ENCODE data around the gene MEF2A.
A peak's percentile ranks its signal among the peaks of the same experiment; 100 is the strongest.

MEF2A gene

DNA sequence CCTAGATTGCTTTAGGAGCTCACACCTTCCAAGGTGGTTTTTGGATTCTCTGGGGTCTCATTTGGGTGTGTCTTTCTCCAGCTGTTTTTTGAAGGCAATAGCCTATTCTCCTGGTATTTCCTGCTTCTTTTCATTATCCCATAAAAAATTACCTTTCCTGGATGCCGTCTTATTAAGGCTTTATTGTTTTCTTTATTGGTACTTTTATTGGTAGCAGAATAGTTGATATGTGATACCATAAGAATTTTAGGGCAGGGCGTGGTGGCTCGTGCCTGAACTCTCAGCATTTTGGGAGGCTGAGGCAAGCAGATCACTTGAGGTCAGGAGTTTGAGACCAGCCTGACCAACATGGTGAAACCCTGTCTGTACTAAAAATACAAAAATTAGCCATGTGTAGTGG, 18.3 kb upstream of the MEF2A start:
- Histone ChIP-seq H3K9ac (ENCODE audit: low read length) (no peak overlapping the region), H3K27me3 (ENCODE audit: control insufficient read depth, insufficient read depth, low read length) (no peaks in the 10 kb centered on the region), H3K4me1 (ENCODE audit: control insufficient read depth, insufficient read depth, low read length) (no peaks in the 10 kb centered on the region), H3K36me3 (ENCODE audit: control insufficient read depth, insufficient read depth, low read length) (no peaks in the 10 kb centered on the region), H3K4me3 (ENCODE audit: low read length) (no peak overlapping the region), H3K9me3 (ENCODE audit: control insufficient read depth, low read length) (no peaks in the 10 kb centered on the region)

DNA sequence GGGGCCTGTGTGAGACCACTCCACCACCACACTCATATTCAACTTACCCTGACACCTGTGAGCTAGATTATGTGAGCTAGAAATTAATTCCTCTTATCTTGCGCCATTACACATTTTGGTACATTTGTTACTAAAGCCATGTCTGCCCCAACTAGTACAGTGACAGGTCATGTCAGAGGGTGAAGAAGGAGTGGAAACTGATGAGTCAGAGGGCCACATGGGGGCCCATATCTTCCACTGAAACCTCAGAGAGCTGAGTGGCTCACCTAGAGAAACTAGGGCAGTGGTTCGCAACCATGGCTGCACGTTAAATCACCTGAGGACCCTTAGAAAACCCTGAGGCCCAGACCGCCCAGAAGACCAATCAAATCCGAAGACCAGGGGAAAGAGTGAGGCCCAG, 15.7 kb upstream of the MEF2A start:
- Histone ChIP-seq H3K36me3 (ENCODE audit: control insufficient read depth, insufficient read depth, low read length) (no peaks in the 10 kb centered on the region), H3K9ac (ENCODE audit: low read length) (no peak overlapping the region), H3K27me3 (ENCODE audit: control insufficient read depth, insufficient read depth, low read length) (no peaks in the 10 kb centered on the region), H3K9me3 (ENCODE audit: control insufficient read depth, low read length) (no peaks in the 10 kb centered on the region), H3K4me1 (ENCODE audit: control insufficient read depth, insufficient read depth, low read length) (no peaks in the 10 kb centered on the region), H3K4me3 (ENCODE audit: low read length) (no peak overlapping the region)

DNA sequence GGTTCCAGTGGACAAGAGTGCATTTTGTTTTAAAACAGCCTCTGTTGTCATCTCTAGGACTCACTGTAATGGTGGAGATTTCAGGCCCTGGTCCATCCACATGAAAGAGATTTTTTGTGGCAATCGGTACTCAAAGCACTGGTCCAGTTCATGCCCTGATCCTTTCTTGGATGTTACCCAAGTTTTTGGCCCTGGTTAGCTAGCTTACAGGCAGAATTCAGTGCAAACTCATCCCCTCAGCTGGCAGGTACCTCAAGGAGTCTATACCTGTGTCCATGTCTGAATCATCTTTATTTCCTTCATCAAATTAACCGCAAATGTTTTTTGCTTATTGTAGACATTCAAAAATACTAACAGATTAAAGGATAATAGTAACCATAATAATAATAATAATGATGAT, 13.7 kb upstream of the MEF2A start:
- Histone ChIP-seq H3K9me3 (ENCODE audit: control insufficient read depth, low read length) (no peaks in the 10 kb centered on the region), H3K4me1 (ENCODE audit: control insufficient read depth, insufficient read depth, low read length) (no peaks in the 10 kb centered on the region), H3K36me3 (ENCODE audit: control insufficient read depth, insufficient read depth, low read length) (no peaks in the 10 kb centered on the region), H3K27me3 (ENCODE audit: control insufficient read depth, insufficient read depth, low read length) (no peaks in the 10 kb centered on the region), H3K9ac (ENCODE audit: low read length) (no peak overlapping the region), H3K4me3 (ENCODE audit: low read length) (no peak overlapping the region)

DNA sequence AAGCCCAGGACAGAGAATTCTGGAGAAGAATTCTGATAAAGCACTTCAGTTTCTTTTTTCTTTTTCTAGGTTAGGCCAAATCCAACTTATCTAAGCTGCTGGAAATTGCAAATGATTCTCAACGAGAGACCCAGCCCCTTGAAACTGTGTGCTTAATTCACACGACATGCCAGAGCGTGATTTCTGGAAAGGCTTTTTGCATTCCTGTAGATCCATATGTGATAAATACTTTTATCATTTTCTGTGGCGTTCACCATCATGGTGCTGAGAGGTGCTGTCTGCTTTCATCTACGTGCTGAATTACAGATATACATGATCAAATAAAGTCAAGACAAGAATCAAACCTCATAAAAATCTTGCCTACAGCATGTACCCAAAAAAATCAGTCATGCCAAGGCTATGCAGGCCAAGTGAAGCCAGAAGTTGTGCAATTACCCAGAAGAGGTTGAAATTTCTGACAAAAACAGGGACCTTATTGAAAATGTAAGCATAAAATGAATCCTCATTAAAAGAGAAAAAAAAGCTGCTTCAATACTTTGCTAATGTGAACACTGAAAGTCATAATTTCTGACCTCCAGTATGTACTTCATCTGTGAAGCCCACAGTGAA, 10.8 kb upstream of the MEF2A start:
- Histone ChIP-seq H3K9me3 (ENCODE audit: control insufficient read depth, low read length) (no peaks in the 10 kb centered on the region), H3K4me3 (ENCODE audit: low read length) (no peak overlapping the region), H3K27me3 (ENCODE audit: control insufficient read depth, insufficient read depth, low read length) (no peaks in the 10 kb centered on the region), H3K4me1 (ENCODE audit: control insufficient read depth, insufficient read depth, low read length) (no peaks in the 10 kb centered on the region), H3K9ac (ENCODE audit: low read length) (no peak overlapping the region), H3K36me3 (ENCODE audit: control insufficient read depth, insufficient read depth, low read length) (no peaks in the 10 kb centered on the region)

DNA sequence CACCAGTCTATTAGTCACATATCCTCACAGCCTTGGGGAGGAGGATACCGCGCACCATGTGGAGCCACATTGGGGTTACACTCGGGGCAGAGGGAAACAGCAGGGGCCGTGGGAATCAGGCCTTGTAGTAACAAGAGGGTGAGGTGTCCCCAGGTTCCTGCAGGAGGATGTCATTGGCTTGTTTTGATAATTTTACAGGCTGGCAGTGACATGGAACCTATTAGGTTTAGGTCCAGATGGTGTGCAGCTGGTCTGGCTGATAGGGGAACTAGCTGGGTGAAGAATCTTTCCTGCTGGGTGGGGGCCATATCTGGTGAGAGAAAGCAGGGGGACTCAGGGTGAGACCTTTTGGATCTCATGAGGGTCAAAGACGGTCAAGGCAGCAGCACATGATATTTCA, 9.8 kb upstream of the MEF2A start:
- Histone ChIP-seq H3K4me3 (ENCODE audit: low read length) (no peak overlapping the region), H3K36me3 (ENCODE audit: control insufficient read depth, insufficient read depth, low read length) (no peaks in the 10 kb centered on the region), H3K9ac (ENCODE audit: low read length) (no peak overlapping the region), H3K4me1 (ENCODE audit: control insufficient read depth, insufficient read depth, low read length) (no peaks in the 10 kb centered on the region), H3K27me3 (ENCODE audit: control insufficient read depth, insufficient read depth, low read length) (no peaks in the 10 kb centered on the region), H3K9me3 (ENCODE audit: control insufficient read depth, low read length) (no peaks in the 10 kb centered on the region)

DNA sequence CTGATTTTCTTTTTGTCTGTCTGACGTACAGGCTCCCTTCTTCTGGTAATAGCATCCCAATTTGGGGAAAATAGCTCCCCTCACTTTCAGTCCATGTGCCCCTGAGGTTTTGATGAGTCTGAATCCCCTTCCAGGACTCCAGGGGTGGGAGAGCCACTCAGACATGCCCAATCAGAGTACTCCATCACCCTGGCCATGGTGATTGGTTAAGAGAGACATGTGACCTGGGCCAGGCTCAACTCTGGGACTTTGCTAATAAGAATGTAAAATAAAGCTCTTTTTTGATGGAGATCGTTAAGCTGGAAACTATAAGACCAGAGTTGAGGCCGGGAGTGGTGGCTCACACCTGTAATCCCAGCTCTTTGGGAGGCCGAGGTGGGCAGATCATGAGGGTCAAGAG, 9.2 kb upstream of the MEF2A start:
- Histone ChIP-seq H3K9ac (ENCODE audit: low read length) (no peak overlapping the region), H3K9me3 (ENCODE audit: control insufficient read depth, low read length) (no peaks in the 10 kb centered on the region), H3K27me3 (ENCODE audit: control insufficient read depth, insufficient read depth, low read length) (no peaks in the 10 kb centered on the region), H3K4me1 (ENCODE audit: control insufficient read depth, insufficient read depth, low read length) (no peaks in the 10 kb centered on the region), H3K4me3 (ENCODE audit: low read length) (no peak overlapping the region), H3K36me3 (ENCODE audit: control insufficient read depth, insufficient read depth, low read length) (no peaks in the 10 kb centered on the region)

DNA sequence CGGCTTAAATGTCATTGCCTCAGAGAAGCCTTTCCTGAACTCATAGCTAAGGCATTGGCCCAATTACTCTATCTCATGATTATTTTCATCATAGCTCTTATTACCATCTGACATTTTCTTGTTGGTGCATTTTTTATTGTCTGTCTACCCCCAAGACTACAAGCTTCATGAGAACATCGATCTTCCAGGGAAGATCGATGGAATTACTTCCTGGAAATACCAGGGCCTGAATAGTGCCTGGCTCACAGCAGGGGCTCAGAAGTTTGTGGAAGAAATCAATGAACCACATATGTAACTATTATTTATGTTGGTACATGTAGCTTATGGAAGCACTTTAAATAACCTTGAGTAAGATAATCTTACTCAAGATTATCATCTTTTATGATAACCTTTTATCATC, 7.7 kb upstream of the MEF2A start:
- H3K36me3 ChIP-seq (ENCODE audit: control insufficient read depth, insufficient read depth, low read length), result no peaks in the 10 kb centered on the region
- no peaks in the 10 kb centered on the region for H3K4me1 ChIP-seq (ENCODE audit: control insufficient read depth, insufficient read depth, low read length)
- H3K9me3 ChIP-seq (ENCODE audit: control insufficient read depth, low read length), result no peaks in the 10 kb centered on the region
- no peak overlapping the region for H3K9ac ChIP-seq (ENCODE audit: low read length)
- no peak overlapping the region for H3K4me3 ChIP-seq (ENCODE audit: low read length)
- H3K27me3 ChIP-seq (ENCODE audit: control insufficient read depth, insufficient read depth, low read length), result no peaks in the 10 kb centered on the region

DNA sequence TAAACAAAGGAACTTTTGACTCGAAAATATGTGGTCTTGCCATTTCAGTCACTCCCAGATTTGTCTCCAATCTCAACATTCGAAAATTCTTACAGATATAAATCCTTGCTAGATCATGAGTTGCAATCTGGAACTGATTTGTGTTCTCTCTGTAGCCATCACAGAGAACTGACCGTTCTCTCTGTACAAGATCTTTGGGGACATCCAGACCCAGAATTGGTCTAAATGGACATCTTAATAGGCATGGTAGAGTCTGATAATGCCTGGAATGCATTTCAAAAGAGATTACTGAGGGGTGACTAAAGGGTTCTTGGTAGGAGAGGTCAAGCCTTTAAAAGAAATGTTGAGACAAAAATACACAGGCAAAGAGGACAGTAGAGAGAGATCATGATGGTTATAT, 7.2 kb upstream of the MEF2A start:
- no peaks in the 10 kb centered on the region for H3K9me3 ChIP-seq (ENCODE audit: control insufficient read depth, low read length)
- H3K36me3 ChIP-seq (ENCODE audit: control insufficient read depth, insufficient read depth, low read length), result no peaks in the 10 kb centered on the region
- no peak overlapping the region for H3K9ac ChIP-seq (ENCODE audit: low read length)
- no peaks in the 10 kb centered on the region for H3K27me3 ChIP-seq (ENCODE audit: control insufficient read depth, insufficient read depth, low read length)
- no peaks in the 10 kb centered on the region for H3K4me1 ChIP-seq (ENCODE audit: control insufficient read depth, insufficient read depth, low read length)
- no peak overlapping the region for H3K4me3 ChIP-seq (ENCODE audit: low read length)

DNA sequence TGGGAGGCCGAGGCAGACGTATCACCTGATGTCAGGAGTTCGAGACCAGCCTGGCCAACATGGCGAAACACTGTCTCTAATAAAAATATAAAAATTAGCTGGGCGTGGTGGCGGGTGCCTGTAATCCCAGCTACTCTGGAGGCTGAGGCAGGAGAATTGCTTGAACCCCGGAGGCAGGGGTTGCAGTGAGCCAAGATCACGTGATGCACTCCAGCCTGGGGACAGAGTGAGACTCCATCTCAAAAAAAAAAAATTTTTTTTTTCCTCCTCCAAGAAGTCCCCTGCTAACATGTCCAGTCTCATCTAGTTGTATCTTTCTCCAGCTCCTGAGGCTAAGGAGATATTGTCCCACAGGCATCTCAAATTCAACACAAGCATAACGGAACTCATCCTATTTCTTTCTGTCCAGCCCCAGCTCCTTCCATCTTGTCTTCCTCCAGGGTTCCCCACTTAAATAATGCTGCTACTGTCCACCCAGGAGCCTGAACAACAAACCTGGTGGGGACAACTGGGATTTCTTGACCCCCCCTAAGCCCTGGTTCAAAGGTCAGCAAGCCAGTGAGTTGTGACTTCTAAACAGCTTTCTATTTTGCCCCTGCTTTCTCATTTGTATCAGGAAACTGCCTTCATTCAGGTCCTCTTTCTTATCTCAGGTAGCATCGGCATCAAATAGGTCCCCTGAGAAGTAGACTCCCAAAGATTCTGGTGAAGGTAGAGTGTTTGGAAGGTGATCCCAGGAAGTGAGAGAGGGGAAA, 4.1 kb upstream of the MEF2A start:
- Histone ChIP-seq H3K4me1 (ENCODE audit: control insufficient read depth, insufficient read depth, low read length) (peaks cover 8% of the 10 kb centered on the region), H3K9ac (ENCODE audit: low read length) (no peak overlapping the region), H3K27me3 (ENCODE audit: control insufficient read depth, insufficient read depth, low read length) (no peaks in the 10 kb centered on the region), H3K9me3 (ENCODE audit: control insufficient read depth, low read length) (no peaks in the 10 kb centered on the region), H3K4me3 (ENCODE audit: low read length) (no peak overlapping the region), H3K36me3 (ENCODE audit: control insufficient read depth, insufficient read depth, low read length) (no peaks in the 10 kb centered on the region)

DNA sequence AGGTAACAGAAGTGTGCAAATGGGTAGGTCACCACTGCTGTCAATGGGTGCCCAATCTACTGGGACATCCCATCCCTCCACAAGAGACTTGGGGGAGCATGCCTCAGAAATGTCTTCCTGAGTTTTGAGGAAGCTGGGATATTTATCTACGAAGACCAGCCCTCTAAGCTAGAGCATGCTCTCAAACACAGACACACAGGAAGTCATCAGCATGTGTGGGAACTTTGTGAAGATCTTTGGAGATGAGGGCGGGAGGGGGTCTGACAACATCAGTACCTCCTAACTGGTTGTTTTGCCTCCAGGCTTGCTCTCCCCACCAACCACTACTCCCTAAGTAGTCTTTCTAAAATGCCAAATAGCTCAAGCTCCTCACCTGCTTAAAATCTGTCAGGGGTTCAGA, 3.5 kb upstream of the MEF2A start:
- Histone ChIP-seq H3K4me1 (ENCODE audit: control insufficient read depth, insufficient read depth, low read length) (peaks cover 8% of the 10 kb centered on the region), H3K9ac (ENCODE audit: low read length) (no peak overlapping the region), H3K4me3 (ENCODE audit: low read length) (no peak overlapping the region), H3K36me3 (ENCODE audit: control insufficient read depth, insufficient read depth, low read length) (no peaks in the 10 kb centered on the region), H3K27me3 (ENCODE audit: control insufficient read depth, insufficient read depth, low read length) (no peaks in the 10 kb centered on the region), H3K9me3 (ENCODE audit: control insufficient read depth, low read length) (no peaks in the 10 kb centered on the region)

DNA sequence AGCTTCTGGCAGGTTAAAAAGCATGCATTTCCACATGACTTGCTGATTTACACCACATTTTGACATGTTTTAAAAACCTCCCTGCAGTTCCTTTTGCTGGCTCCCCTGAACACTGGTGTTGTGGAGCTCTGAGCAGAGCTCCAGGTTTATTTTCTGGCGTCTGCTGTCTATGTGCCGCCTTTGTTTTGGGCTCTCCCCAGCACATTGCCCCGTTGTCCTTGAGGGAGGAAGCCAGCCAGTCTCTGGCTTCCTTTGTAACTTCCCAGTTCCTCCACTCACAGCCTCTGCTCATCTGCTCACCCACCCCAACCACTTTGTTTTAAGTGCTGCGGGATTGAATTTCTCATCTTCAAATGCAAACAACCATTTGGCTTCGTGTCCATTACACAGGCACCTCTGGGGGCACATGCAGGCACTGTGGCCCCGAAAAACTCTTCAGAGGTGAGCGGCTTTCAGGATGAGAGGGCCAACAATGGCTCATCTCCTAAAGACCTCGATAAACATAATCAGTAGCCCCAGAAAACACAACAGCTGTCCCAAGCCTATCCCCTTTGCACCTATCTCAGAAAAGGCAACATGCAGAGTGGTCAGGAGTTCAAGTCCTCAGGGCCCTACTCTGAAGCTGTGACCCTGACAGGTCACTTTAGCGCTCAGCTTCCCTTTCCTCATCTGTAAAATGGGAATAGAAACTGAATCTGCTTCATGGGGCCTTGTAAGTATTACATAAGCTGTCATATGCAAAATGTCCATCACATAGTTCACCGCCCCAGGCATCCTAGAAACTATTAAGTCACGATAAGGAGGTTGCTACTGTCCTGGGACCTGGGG, 1.3 kb upstream of the MEF2A start:
- Histone ChIP-seq H3K27me3 (ENCODE audit: control insufficient read depth, insufficient read depth, low read length) (no peaks in the 10 kb centered on the region), H3K9ac (ENCODE audit: low read length) (peak overlapping the region; percentile 64), H3K36me3 (ENCODE audit: control insufficient read depth, insufficient read depth, low read length) (no peaks in the 10 kb centered on the region), H3K4me3 (ENCODE audit: low read length) (no peak overlapping the region), H3K4me1 (ENCODE audit: control insufficient read depth, insufficient read depth, low read length) (peaks cover 13% of the 10 kb centered on the region), H3K9me3 (ENCODE audit: control insufficient read depth, low read length) (no peaks in the 10 kb centered on the region)

DNA sequence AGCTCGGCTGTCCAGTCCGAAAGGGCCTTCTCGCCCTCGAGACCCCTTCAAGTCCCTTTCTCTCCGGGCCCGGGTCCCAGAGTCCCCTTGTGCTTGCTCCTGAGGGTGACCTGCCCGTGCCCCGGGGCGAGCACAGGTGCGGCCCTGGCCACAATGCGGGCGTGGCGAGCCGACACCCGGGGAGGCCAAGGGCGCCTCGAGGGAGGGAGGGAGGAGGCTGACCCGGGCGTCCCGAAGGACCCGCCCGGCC, 810 bp upstream of the MEF2A start:
- H3K4me3 ChIP-seq (ENCODE audit: low read length), result no peak overlapping the region
- peak overlapping the region; percentile 64 for H3K9ac ChIP-seq (ENCODE audit: low read length)
- H3K9me3 ChIP-seq (ENCODE audit: control insufficient read depth, low read length), result no peaks in the 10 kb centered on the region
- H3K27me3 ChIP-seq (ENCODE audit: control insufficient read depth, insufficient read depth, low read length), result no peaks in the 10 kb centered on the region
- peaks cover 13% of the 10 kb centered on the region for H3K4me1 ChIP-seq (ENCODE audit: control insufficient read depth, insufficient read depth, low read length)
- H3K36me3 ChIP-seq (ENCODE audit: control insufficient read depth, insufficient read depth, low read length), result no peaks in the 10 kb centered on the region
